Measurements from ENCODE around the gene OXER1. TPM values are rescaled to one million over a fixed set of nuclear protein-coding genes. Genes with fewer than 3 reads are reported as not detected.

Gene OXER1
- total RNA-seq, 1 experiment from 2014 or later, result 0.10 TPM

DNA sequence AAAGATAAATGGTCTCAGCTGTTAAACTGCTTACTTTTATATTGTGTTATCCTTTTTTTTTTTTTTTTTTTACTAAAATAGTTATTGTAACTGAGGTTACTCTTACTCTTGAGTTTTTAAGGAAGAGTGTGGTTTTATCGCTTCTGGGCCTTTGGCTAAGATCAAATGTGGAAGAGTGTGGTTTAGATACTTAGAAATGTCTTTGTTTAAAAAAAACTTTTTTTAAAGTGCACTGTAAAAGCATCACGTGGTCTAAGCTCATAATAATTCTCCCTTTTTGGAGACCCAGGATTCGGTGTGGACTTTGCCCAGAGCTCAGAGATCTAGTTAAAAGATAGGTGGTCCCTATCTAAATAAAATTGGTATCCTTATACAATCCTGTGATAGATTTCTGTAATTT lies 11.9 kb upstream of the OXER1 start:
- ChIA-PET CTCF (interaction anchor here (0.6 to 0.8 kb wide), 4 partner anchors 10 to 88 kb away, joined by 3 to 10 read pairs (median 5); partner anchors contain the start of gene OXER1), POLR2A (interaction anchor here (0.6 kb wide), 1 partner anchor 11 kb away, joined by 3 read pairs; no protein-coding TSS in a partner anchor)
- ATAC-seq (no peak), DNase-seq (ENCODE audit: low read depth, low spot score) (no peak)
- H3K4me3 ChIP-seq (ENCODE audit: low read depth in 2 of 2, low read length in 2 of 2), result no peak overlapping the region
- H3K36me3 ChIP-seq (ENCODE audit: control insufficient read depth, insufficient read depth, low read length), result no peaks in the 10 kb centered on the region
- no peak for TF ChIP-seq REST (IDR thresholded peaks at IDR 0.05; ENCODE audit: insufficient read depth in 1 of 2, low read depth in 2 of 2, low read length in 1 of 2)
- TF ChIP-seq TCF7L2 (IDR thresholded peaks at IDR 0.05; ENCODE audit: low read depth, low read length), result no peak
- TF ChIP-seq, protein P1, sequence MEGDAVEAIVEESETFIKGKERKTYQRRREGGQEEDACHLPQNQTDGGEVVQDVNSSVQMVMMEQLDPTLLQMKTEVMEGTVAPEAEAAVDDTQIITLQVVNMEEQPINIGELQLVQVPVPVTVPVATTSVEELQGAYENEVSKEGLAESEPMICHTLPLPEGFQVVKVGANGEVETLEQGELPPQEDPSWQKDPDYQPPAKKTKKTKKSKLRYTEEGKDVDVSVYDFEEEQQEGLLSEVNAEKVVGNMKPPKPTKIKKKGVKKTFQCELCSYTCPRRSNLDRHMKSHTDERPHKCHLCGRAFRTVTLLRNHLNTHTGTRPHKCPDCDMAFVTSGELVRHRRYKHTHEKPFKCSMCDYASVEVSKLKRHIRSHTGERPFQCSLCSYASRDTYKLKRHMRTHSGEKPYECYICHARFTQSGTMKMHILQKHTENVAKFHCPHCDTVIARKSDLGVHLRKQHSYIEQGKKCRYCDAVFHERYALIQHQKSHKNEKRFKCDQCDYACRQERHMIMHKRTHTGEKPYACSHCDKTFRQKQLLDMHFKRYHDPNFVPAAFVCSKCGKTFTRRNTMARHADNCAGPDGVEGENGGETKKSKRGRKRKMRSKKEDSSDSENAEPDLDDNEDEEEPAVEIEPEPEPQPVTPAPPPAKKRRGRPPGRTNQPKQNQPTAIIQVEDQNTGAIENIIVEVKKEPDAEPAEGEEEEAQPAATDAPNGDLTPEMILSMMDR (IDR thresholded peaks at IDR 0.05), result no peak
- TF ChIP-seq POLR2AphosphoS5 (IDR thresholded peaks at IDR 0.05; ENCODE audit: low read depth, low read length), result no peak
- no peak for TF ChIP-seq SIN3A (IDR thresholded peaks at IDR 0.05; ENCODE audit: borderline replicate concordance, insufficient read depth, low read depth, low read length)
- peaks cover 3% of the 10 kb centered on the region; the same call in 1 of the 2 replicates for H3K9me3 ChIP-seq (ENCODE audit: control insufficient read depth, insufficient read depth, low read depth, low read length)
- no peaks in the 10 kb centered on the region for H3K4me1 ChIP-seq (ENCODE audit: control insufficient read depth, insufficient read depth, low read length)
- in situ Hi-C loops (cut with HindIII; ENCODE audit: low pct_unique_long_range_greater_than_20kb, low sequenced_read_pairs) (no loop called here), intact Hi-C loops (cut with micrococcal nuclease; ENCODE audit: unreplicated experiment) (no loop called here)
- no TSS peak for BruUV-seq (replicated peaks)
- H3K27ac ChIP-seq (ENCODE audit: low read length), result no peak overlapping the region
- H3K27me3 ChIP-seq (ENCODE audit: control insufficient read depth, insufficient read depth, low read length), result no peaks in the 10 kb centered on the region

- no peak for ATAC-seq
- ChIA-PET CTCF (interaction anchor here (0.6 kb wide), 1 partner anchor 11 kb away, joined by 3 read pairs; the partner anchor contains the start of gene OXER1), POLR2A (no interaction called here)
- Histone ChIP-seq H3K4me3 (ENCODE audit: low read depth in 2 of 2, low read length in 2 of 2) (no peak overlapping the region), H3K36me3 (ENCODE audit: control insufficient read depth, insufficient read depth, low read length) (no peaks in the 10 kb centered on the region), H3K27ac (ENCODE audit: low read length) (no peak overlapping the region), H3K9me3 (ENCODE audit: control insufficient read depth, insufficient read depth, low read depth, low read length) (peaks cover 3% of the 10 kb centered on the region; the same call in 1 of the 2 replicates), H3K27me3 (ENCODE audit: control insufficient read depth, insufficient read depth, low read length) (no peaks in the 10 kb centered on the region), H3K4me1 (ENCODE audit: control insufficient read depth, insufficient read depth, low read length) (no peaks in the 10 kb centered on the region)
- DNase-seq (ENCODE audit: low read depth, low spot score), result no peak
- in situ Hi-C loops (cut with HindIII; ENCODE audit: low pct_unique_long_range_greater_than_20kb, low sequenced_read_pairs), result no loop called here
- TF ChIP-seq, protein P1 (IDR thresholded peaks at IDR 0.05), result no peak
- TF ChIP-seq REST (IDR thresholded peaks at IDR 0.05; ENCODE audit: insufficient read depth in 1 of 2, low read depth in 2 of 2, low read length in 1 of 2) (no peak), TCF7L2 (IDR thresholded peaks at IDR 0.05; ENCODE audit: low read depth, low read length) (no peak), POLR2AphosphoS5 (IDR thresholded peaks at IDR 0.05; ENCODE audit: low read depth, low read length) (no peak), SIN3A (IDR thresholded peaks at IDR 0.05; ENCODE audit: borderline replicate concordance, insufficient read depth, low read depth, low read length) (no peak)
- intact Hi-C loops (cut with micrococcal nuclease; ENCODE audit: unreplicated experiment), result no loop called here
- no TSS peak for BruUV-seq (replicated peaks)
Measured at GRCh38 chr2:42775186-42775585, 11.3 kb upstream of the OXER1 start.

All from Panc1 (cell line).